SK-N-SH (cell line): ENCODE results near the gene KRTAP5-3. TPM values are rescaled to one million over a fixed set of nuclear protein-coding genes. Genes with fewer than 3 reads are reported as not detected.

Experiments
- CTCF ChIA-PET: fragments of 300-600, 350-600 bp; formaldehyde crosslinking; extraction: SDS; loops from one replicate; lab custom pipeline; 2021; lab: Yijun Ruan, JAX
- POLR2A ChIA-PET: fragments of 350-600 bp; sonication (Branson Sonifier 250); formaldehyde crosslinking; extraction: SDS; loops from one replicate; lab custom pipeline; 2020; ENCODE audit warnings: antibody characterized with exemption, inconsistent platforms; lab: Yijun Ruan, JAX
- DNase-seq: peaks from one replicate; pipeline ENCODE4 v3.0.0; 2012
- H2AFZ ChIP-seq: fragments of 200-600 bp; sonication (generic); 2 replicates; pipeline ENCODE4 v1.8.1; 2016; ENCODE audit warnings: antibody characterized with exemption, mild to moderate bottlenecking, low read depth
- H3F3A ChIP-seq: fragments of 200-600 bp; sonication (generic); replicated peaks from 2 replicates; pipeline ENCODE3; 2016; ENCODE audit warnings: antibody characterized with exemption, mild to moderate bottlenecking; ENCODE audit not compliant: insufficient read depth
- H3K27ac ChIP-seq, 2 experiments: fragments of 200-500 bp in 1 of 2; fragments of 200-600 bp in 1 of 2; sonication (Bioruptor generic) in 1 of 2; sonication (generic), shearing (Covaris generic) in 1 of 2; 2 replicates each; pipeline versions ENCODE4 v1.5.1 to v1.6.1; 2014 to 2016; ENCODE audit warnings: low read depth in 2 of 2, inconsistent platforms in 1 of 2, low read length in 1 of 2, mild to moderate bottlenecking in 1 of 2, mixed read lengths in 1 of 2
- H3K27me3 ChIP-seq: fragments of 200-600 bp; sonication (generic), shearing (Covaris generic); 2 replicates; pipeline ENCODE4 v1.6.1; 2016; ENCODE audit warnings: mixed run types; ENCODE audit not compliant: insufficient read depth
- H3K36me3 ChIP-seq, 2 experiments: fragments of 200-500 bp in 1 of 2; fragments of 200-600 bp in 1 of 2; sonication (Bioruptor generic) in 1 of 2; sonication (generic) in 1 of 2; replicated peaks in 1 of 2; 2 replicates each; pipeline versions ENCODE3 to v1.5.1; 2014 to 2016; ENCODE audit warnings: low read length in 1 of 2, mild to moderate bottlenecking in 1 of 2; ENCODE audit not compliant: insufficient read depth in 2 of 2, control insufficient read depth in 1 of 2
- H3K4me1 ChIP-seq, 2 experiments: fragments of 200-500 bp in 1 of 2; fragments of 200-600 bp in 1 of 2; sonication (Bioruptor generic) in 1 of 2; sonication (generic), shearing (Covaris generic) in 1 of 2; 2 replicates each; pipeline versions ENCODE4 v1.5.1 to v1.6.1; 2014 to 2016; ENCODE audit warnings: low read depth in 1 of 2, low read length in 1 of 2, mixed run types in 1 of 2; ENCODE audit not compliant: insufficient read depth in 2 of 2, control insufficient read depth in 1 of 2
- H3K4me2 ChIP-seq: fragments of 200-600 bp; sonication (generic), shearing (Covaris generic); 2 replicates; pipeline ENCODE4 v1.6.1; 2017; ENCODE audit warnings: mixed run types
- H3K4me3 ChIP-seq, 2 experiments: fragments of 200-500 bp in 1 of 2; fragments of 200-600 bp in 1 of 2; sonication (Bioruptor generic) in 1 of 2; sonication (generic), shearing (Covaris generic) in 1 of 2; 2 replicates each; pipeline versions ENCODE4 v1.5.1 to v1.8.1; 2014 to 2016; ENCODE audit warnings: low read depth in 2 of 2, inconsistent platforms in 1 of 2, low read length in 1 of 2, mild to moderate bottlenecking in 1 of 2, mixed read lengths in 1 of 2, moderate library complexity in 1 of 2
- H3K79me2 ChIP-seq: fragments of 200-600 bp; sonication (generic); 2 replicates; pipeline ENCODE4 v1.8.1; 2017; ENCODE audit warnings: mild to moderate bottlenecking; ENCODE audit not compliant: insufficient read depth
- H3K9ac ChIP-seq: fragments of 200-600 bp; sonication (generic); 2 replicates; pipeline ENCODE4 v1.6.1; 2017; ENCODE audit warnings: mixed run types
- H3K9me2 ChIP-seq: fragments of 200-600 bp; sonication (generic); 2 replicates; pipeline ENCODE4 v1.6.1; 2017; ENCODE audit warnings: mixed run types
- H3K9me3 ChIP-seq: fragments of 200-600 bp; sonication (generic); 2 replicates; pipeline ENCODE4 v1.6.1; 2017; ENCODE audit warnings: mixed run types, mild to moderate bottlenecking, moderate library complexity
- H4K20me1 ChIP-seq: fragments of 200-600 bp; sonication (generic); 2 replicates; pipeline ENCODE4 v1.6.1; 2017; ENCODE audit warnings: mild to moderate bottlenecking, mixed run types; ENCODE audit not compliant: insufficient read depth
- EP300 ChIP-seq, 2 experiments: IDR thresholded peaks; 2 replicates each; pipeline versions ENCODE4 v1.4.0 to v1.6.1; 2012; ENCODE audit warnings: borderline replicate concordance in 1 of 2, low read depth in 1 of 2, low read length in 1 of 2
- EZH2phosphoT487 ChIP-seq: fragments of 200-600 bp; sonication (generic); IDR thresholded peaks from 2 replicates; pipeline ENCODE4 v1.6.1; 2017; ENCODE audit warnings: low read depth, mixed run types, mild to moderate bottlenecking, antibody characterized with exemption, moderate library complexity, borderline replicate concordance
- FOSL2 ChIP-seq: IDR thresholded peaks from 2 replicates; pipeline ENCODE4 v1.4.0; 2012; ENCODE audit warnings: low read depth, mild to moderate bottlenecking, moderate library complexity, borderline replicate concordance
- GABPA ChIP-seq: IDR thresholded peaks from 2 replicates; pipeline ENCODE4 v1.4.0; 2012; ENCODE audit warnings: low read depth, mild to moderate bottlenecking
- GATA2 ChIP-seq: sonication (generic); formaldehyde crosslinking; IDR thresholded peaks from 2 replicates; pipeline ENCODE4 v1.5.0; 2020; ENCODE audit warnings: mild to moderate bottlenecking, missing genetic modification reagents
- NFIC ChIP-seq: IDR thresholded peaks from 2 replicates; pipeline ENCODE4 v1.4.0; 2012; ENCODE audit warnings: borderline replicate concordance
- NRF1 ChIP-seq: IDR thresholded peaks from 2 replicates; pipeline ENCODE4 v1.6.1; 2012; ENCODE audit warnings: low read depth, mild to moderate bottlenecking, low read length
- POLR2AphosphoS5 ChIP-seq: IDR thresholded peaks from 2 replicates; pipeline ENCODE4 v1.6.1; 2012; ENCODE audit warnings: low read depth, low read length
- RCOR1 ChIP-seq: fragments of 150-350 bp; IDR thresholded peaks from 2 replicates; pipeline ENCODE4 v1.6.1; 2017; ENCODE audit warnings: antibody characterized with exemption, low read length
- REST ChIP-seq: IDR thresholded peaks from 2 replicates; pipeline ENCODE4 v1.6.1; 2012; ENCODE audit warnings: mild to moderate bottlenecking, low read depth, low read length, moderate library complexity
- RXRA ChIP-seq: IDR thresholded peaks from 2 replicates; pipeline ENCODE4 v1.4.0; 2012; ENCODE audit warnings: low read depth, mild to moderate bottlenecking, borderline replicate concordance
- TCF12 ChIP-seq: IDR thresholded peaks from 2 replicates; pipeline ENCODE4 v1.4.0; 2012
- USF2 ChIP-seq: fragments of 150-350 bp; IDR thresholded peaks from 2 replicates; pipeline ENCODE4 v1.6.1; 2017; ENCODE audit warnings: antibody characterized with exemption, low read length, low read depth, borderline replicate concordance
- ZBTB33 ChIP-seq: IDR thresholded peaks from 2 replicates; pipeline ENCODE4 v1.4.0; 2012; ENCODE audit warnings: low read depth, borderline replicate concordance
- WGBS: methylation state at CpG from one replicate; pipeline ENCODE4 v1.1.6; 2017; ENCODE audit warnings: low lambda C conversion rate; 5-methylcytosine and 5-hydroxymethylcytosine counted together
- polyA plus RNA-seq, 3 experiments: library from polyadenylated mRNA; depleted of rRNA; stranded (reverse); fragments of >200 nt; gene quantifications; 2 replicates each; pipeline ENCODE4 v1.2.3, GENCODE V29; 2012
- TF ChIP-seq, protein P1 (sequence below): fragments of 150-350 bp; IDR thresholded peaks from 2 replicates; pipeline ENCODE4 v1.6.1; 2016; ENCODE audit warnings: mild to moderate bottlenecking, low read depth, low read length
- TF ChIP-seq, protein P2 (sequence below): IDR thresholded peaks from 2 replicates; pipeline ENCODE4 v1.4.0; 2012; ENCODE audit warnings: low read depth, borderline replicate concordance

Gene KRTAP5-3
- polyA plus RNA-seq, 1 of the 3 experiments (the other 2 are of a cell fraction) = not detected

- WGBS = 0% methylated on average over 3 of the region's 4 CpGs
- Histone ChIP-seq H3K79me2 (no peaks in the 10 kb centered on the region), H4K20me1 (no peaks in the 10 kb centered on the region), H3K9me2 (no peaks in the 10 kb centered on the region), H3K9me3 (no peaks in the 10 kb centered on the region), H3K4me2 (no peak within 1 kb of the TSS), H3K27me3 (peaks cover 22% of the 10 kb centered on the region), H3K9ac (no peak within 1 kb of the TSS), H2AFZ (no peak within 1 kb of the TSS), H3K36me3 (no peaks in the 10 kb centered on the region), H3K4me1 (no peaks in the 10 kb centered on the region), H3F3A (no peaks in the 10 kb centered on the region), H3K4me3 (no peak within 1 kb of the TSS), H3K27ac (no peak within 1 kb of the TSS)
- CTCF ChIA-PET = interaction anchor here (1.0 to 3.9 kb wide), 6 partner anchors 10 to 51 kb away, joined by 3 to 45 read pairs (median 6); partner anchors contain the start of gene KRTAP5-5
- no peak for DNase-seq
- POLR2A ChIA-PET = no interaction called here
- TF ChIP-seq, protein P1, sequence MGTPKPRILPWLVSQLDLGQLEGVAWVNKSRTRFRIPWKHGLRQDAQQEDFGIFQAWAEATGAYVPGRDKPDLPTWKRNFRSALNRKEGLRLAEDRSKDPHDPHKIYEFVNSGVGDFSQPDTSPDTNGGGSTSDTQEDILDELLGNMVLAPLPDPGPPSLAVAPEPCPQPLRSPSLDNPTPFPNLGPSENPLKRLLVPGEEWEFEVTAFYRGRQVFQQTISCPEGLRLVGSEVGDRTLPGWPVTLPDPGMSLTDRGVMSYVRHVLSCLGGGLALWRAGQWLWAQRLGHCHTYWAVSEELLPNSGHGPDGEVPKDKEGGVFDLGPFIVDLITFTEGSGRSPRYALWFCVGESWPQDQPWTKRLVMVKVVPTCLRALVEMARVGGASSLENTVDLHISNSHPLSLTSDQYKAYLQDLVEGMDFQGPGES = no peak
- TF ChIP-seq ZBTB33 (no peak), FOSL2 (no peak), EP300 (IDR thresholded peaks at IDR 0.05; ENCODE audit: borderline replicate concordance in 1 of 2, low read depth in 1 of 2, low read length in 1 of 2) (no peak), NRF1 (no peak)
Measured at GRCh38 chr11:1597994-1598380, 10.3 kb downstream of the KRTAP5-3 start, which contains the start of gene KRTAP5-2. KRTAP5-2 (minus strand) TSS chr11:1598294; CDS start chr11:1598250, 44 bp downstream.

- H3K9me3 ChIP-seq = no peaks in the 10 kb centered on the region
- no peak overlapping the region for H3K4me3 ChIP-seq
- H3K36me3 ChIP-seq = no peaks in the 10 kb centered on the region
- 38% methylated on average over 9 of the region's 10 CpGs for WGBS
- ChIA-PET CTCF (interaction anchor here (1.0 to 3.9 kb wide), 4 partner anchors 10 to 38 kb away, joined by 3 to 45 read pairs (median 6); partner anchors contain the start of gene KRTAP5-5), POLR2A (no interaction called here)
- no peak for DNase-seq
- H3K4me2 ChIP-seq = no peak overlapping the region
- H3F3A ChIP-seq = no peaks in the 10 kb centered on the region
- no peaks in the 10 kb centered on the region for H3K9me2 ChIP-seq
- no peaks in the 10 kb centered on the region for H3K79me2 ChIP-seq
- no peak overlapping the region for H3K27ac ChIP-seq
- peaks cover 22% of the 10 kb centered on the region for H3K27me3 ChIP-seq
- no peak overlapping the region for H3K9ac ChIP-seq
- H4K20me1 ChIP-seq = no peaks in the 10 kb centered on the region
- H2AFZ ChIP-seq = no peak overlapping the region
- no peaks in the 10 kb centered on the region for H3K4me1 ChIP-seq
- TF ChIP-seq REST (no peak), RXRA (no peak), FOSL2 (no peak), POLR2AphosphoS5 (no peak), GABPA (no peak), TCF12 (no peak), EZH2phosphoT487 (no peak), EP300 (IDR thresholded peaks at IDR 0.05; ENCODE audit: borderline replicate concordance in 1 of 2, low read depth in 1 of 2, low read length in 1 of 2) (no peak), RCOR1 (no peak), NRF1 (no peak), GATA2 (CRISPR knock-in tag) (no peak), USF2 (no peak), NFIC (no peak)
- TF ChIP-seq, protein P2, sequence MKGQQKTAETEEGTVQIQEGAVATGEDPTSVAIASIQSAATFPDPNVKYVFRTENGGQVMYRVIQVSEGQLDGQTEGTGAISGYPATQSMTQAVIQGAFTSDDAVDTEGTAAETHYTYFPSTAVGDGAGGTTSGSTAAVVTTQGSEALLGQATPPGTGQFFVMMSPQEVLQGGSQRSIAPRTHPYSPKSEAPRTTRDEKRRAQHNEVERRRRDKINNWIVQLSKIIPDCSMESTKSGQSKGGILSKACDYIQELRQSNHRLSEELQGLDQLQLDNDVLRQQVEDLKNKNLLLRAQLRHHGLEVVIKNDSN = no peak
Measured at GRCh38 chr11:1597331-1597993, 10.8 kb downstream of the KRTAP5-3 start.
